ENCODE data around the gene KCNQ5. TPM values are rescaled to one million over a fixed set of nuclear protein-coding genes. Genes with fewer than 3 reads are reported as not detected.

KCNQ5 gene
- total and polyA plus RNA-seq, 10 of the 15 experiments (the other 5 are each of a cell fraction or from before 2014, with no cell fraction given): 0.60 to 16.2 (median 3.2) TPM

GRCh38 chr6:73139681-73140383 lies 518.0 kb downstream of the KCNQ5 start (continued):
- TF ChIP-seq ZBTB40 (IDR thresholded peaks at IDR 0.05; ENCODE audit: borderline replicate concordance): no peak
- TF ChIP-seq HDAC6 (IDR thresholded peaks at IDR 0.05; ENCODE audit: unreplicated experiment): no peak
- TF ChIP-seq NFXL1 (IDR thresholded peaks at IDR 0.05; ENCODE audit: borderline replicate concordance): no peak
- TF ChIP-seq ZSCAN29 (IDR thresholded peaks at IDR 0.05): no peak
- no peak for TF ChIP-seq NFYB (IDR thresholded peaks at IDR 0.05; ENCODE audit: insufficient read depth, low read depth, low read length)
- TF ChIP-seq ELK1 (IDR thresholded peaks at IDR 0.05; ENCODE audit: low read depth, low read length): no peak
- TF ChIP-seq RAD21 (IDR thresholded peaks at IDR 0.05; ENCODE audit: insufficient read depth, low read depth, low read length): no peak
- no peak for TF ChIP-seq E2F4 (IDR thresholded peaks at IDR 0.05; ENCODE audit: low read depth, low read length)
- no peak for TF ChIP-seq FOXK2 (IDR thresholded peaks at IDR 0.05)

All from GM12878 (cell line).